Left ventricle myocardium inferior (tissue), 1 donor: Measurements from ENCODE around the gene SERP2. TPM values are rescaled to one million over a fixed set of nuclear protein-coding genes. Genes with fewer than 3 reads are reported as not detected.

ENCODE experiments used
- DNase-seq: peaks from one replicate; pipeline ENCODE4 v3.0.0-alpha.2; 2020
- H3K27ac ChIP-seq: fragments of 200-600 bp; replicated peaks from 2 replicates; pipeline ENCODE4 v1.8.0; 2021
- H3K27me3 ChIP-seq: fragments of 200-600 bp; 2 replicates; pipeline ENCODE4 v1.8.0; 2021; ENCODE audit warnings: low read depth
- H3K36me3 ChIP-seq: fragments of 200-600 bp; 2 replicates; pipeline ENCODE4 v1.8.0; 2021
- H3K4me1 ChIP-seq: fragments of 200-600 bp; 2 replicates; pipeline ENCODE4 v1.8.0; 2021
- H3K4me3 ChIP-seq: fragments of 200-600 bp; 2 replicates; pipeline ENCODE4 v1.8.0; 2021; ENCODE audit warnings: mild to moderate bottlenecking, moderate library complexity
- H3K9me3 ChIP-seq: fragments of 200-600 bp; replicated peaks from 2 replicates; pipeline ENCODE4 v1.8.0; 2021
- CTCF ChIP-seq: fragments of 200-600 bp; IDR thresholded peaks from 2 replicates; pipeline ENCODE4 v1.8.0; 2021; ENCODE audit warnings: antibody characterized with exemption, mild to moderate bottlenecking, borderline replicate concordance
- intact Hi-C: fragments of 100-400 bp; cut with micrococcal nuclease; formaldehyde crosslinking; loops from one replicate; pipeline ENCODE4 v1.11.0; 2022
- total RNA-seq: library from RNA; stranded (reverse); fragmentation: NEBNext Ultra II Directional; extraction: Animal tissue kit (Norgen Biotek cat#: 25700); gene quantifications from one replicate; pipeline ENCODE4 v1.2.1, GENCODE V29; 2021
- donor health status: DM: no; HTN: yes; CAD: no; lungs with severe emphysema.

Gene SERP2
- total RNA-seq, 1 donor from 2014 or later, result 13.0 TPM

- Histone ChIP-seq H3K27ac (no peak overlapping the region), H3K27me3 (no peaks in the 10 kb centered on the region), H3K4me1 (no peaks in the 10 kb centered on the region), H3K36me3 (no peaks in the 10 kb centered on the region), H3K9me3 (no peaks in the 10 kb centered on the region), H3K4me3 (no peak overlapping the region)
- intact Hi-C loops, result no loop called here
- DNase-seq, result no peak
- TF ChIP-seq CTCF, result no peak
Observed at GRCh38 chr13:44350775-44351504, 22.7 kb upstream of the SERP2 start.

GRCh38 chr13:44351505-44351854 is 22.1 kb upstream of the SERP2 start:
- H3K9me3 ChIP-seq, result no peaks in the 10 kb centered on the region
- no peak for TF ChIP-seq CTCF
- no peaks in the 10 kb centered on the region for H3K4me1 ChIP-seq
- no peak overlapping the region for H3K27ac ChIP-seq
- no peaks in the 10 kb centered on the region for H3K36me3 ChIP-seq
- intact Hi-C loops, result no loop called here
- H3K27me3 ChIP-seq, result no peaks in the 10 kb centered on the region
- DNase-seq, result no peak
- no peak overlapping the region for H3K4me3 ChIP-seq

- Histone ChIP-seq H3K4me1 (no peaks in the 10 kb centered on the region), H3K27ac (no peak overlapping the region), H3K9me3 (no peaks in the 10 kb centered on the region), H3K4me3 (no peak overlapping the region), H3K27me3 (no peaks in the 10 kb centered on the region), H3K36me3 (no peaks in the 10 kb centered on the region)
- DNase-seq, result no peak
- TF ChIP-seq CTCF, result no peak
- intact Hi-C loops, result no loop called here
Observed at GRCh38 chr13:44352202-44352601, 21.4 kb upstream of the SERP2 start.

- DNase-seq, result no peak
- intact Hi-C loops, result no loop called here
Observed at GRCh38 chr13:44352671-44353070, 21.0 kb upstream of the SERP2 start.

GRCh38 chr13:44354331-44354730 is 19.3 kb upstream of the SERP2 start:
- H3K27ac ChIP-seq, result no peak overlapping the region
- H3K4me1 ChIP-seq, result no peaks in the 10 kb centered on the region
- no peak for DNase-seq
- no peak overlapping the region for H3K4me3 ChIP-seq
- H3K36me3 ChIP-seq, result no peaks in the 10 kb centered on the region
- no peak for TF ChIP-seq CTCF
- H3K9me3 ChIP-seq, result no peaks in the 10 kb centered on the region
- intact Hi-C loops, result no loop called here
- no peaks in the 10 kb centered on the region for H3K27me3 ChIP-seq

More at GRCh38 chr13:44352671-44353070, 21.0 kb upstream of the SERP2 start:
- Histone ChIP-seq H3K36me3 (no peaks in the 10 kb centered on the region), H3K27me3 (no peaks in the 10 kb centered on the region), H3K27ac (no peak overlapping the region), H3K4me3 (no peak overlapping the region), H3K9me3 (no peaks in the 10 kb centered on the region), H3K4me1 (no peaks in the 10 kb centered on the region)
- no peak for TF ChIP-seq CTCF

GRCh38 chr13:44354884-44355283 is 18.7 kb upstream of the SERP2 start:
- DNase-seq, result no peak
- intact Hi-C loops, result no loop called here
- Histone ChIP-seq H3K4me3 (no peak overlapping the region), H3K27ac (no peak overlapping the region), H3K9me3 (no peaks in the 10 kb centered on the region), H3K4me1 (no peaks in the 10 kb centered on the region), H3K36me3 (no peaks in the 10 kb centered on the region), H3K27me3 (no peaks in the 10 kb centered on the region)
- no peak for TF ChIP-seq CTCF
